Cerebellar nuclear complex (tissue), 1 donor: ENCODE results near the gene TBC1D22A.
"Not testable (repeated sequence)": the region's sequence is repeated elsewhere in the genome, so short reads cannot be mapped to it uniquely, and the experiment has no call there.

ENCODE experiments used
- DNase-seq, 2 experiments: peaks; one replicate each; lab custom pipeline; 2025; lab: John Stamatoyannopoulos, UW

TBC1D22A gene

GRCh38 chr22:46774253-46774979 lies 12.0 kb downstream of the TBC1D22A start:
- no peak for DNase-seq

- no peak for DNase-seq
Observed at GRCh38 chr22:46774980-46775849, 12.8 kb downstream of the TBC1D22A start.

GRCh38 chr22:46775850-46776826 lies 13.7 kb downstream of the TBC1D22A start:
- no peak for DNase-seq

- no peak for DNase-seq
Observed at GRCh38 chr22:46776876-46777608, 14.6 kb downstream of the TBC1D22A start.

DNA sequence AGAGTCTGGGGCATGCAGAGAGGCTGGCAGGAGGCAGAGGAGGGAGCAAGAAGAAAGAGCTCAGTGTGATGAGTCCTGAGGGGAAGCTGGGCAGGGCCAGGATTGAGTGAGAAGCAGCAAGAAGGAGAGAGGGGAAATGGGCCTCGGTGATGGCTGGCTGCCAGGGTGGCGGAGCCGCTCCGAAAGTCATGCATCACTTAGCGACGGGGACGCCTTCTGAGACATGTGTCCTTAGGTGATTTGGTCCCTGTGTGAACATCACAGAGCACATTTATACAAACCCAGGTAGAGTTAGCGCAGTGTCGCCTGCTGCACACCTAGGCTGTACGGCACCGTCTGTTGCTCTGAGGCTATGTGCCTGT lies 15.1 kb downstream of the TBC1D22A start:
- no peak for DNase-seq

GRCh38 chr22:46779023-46779422 lies 16.6 kb downstream of the TBC1D22A start:
- DNase-seq, result no peak

DNA sequence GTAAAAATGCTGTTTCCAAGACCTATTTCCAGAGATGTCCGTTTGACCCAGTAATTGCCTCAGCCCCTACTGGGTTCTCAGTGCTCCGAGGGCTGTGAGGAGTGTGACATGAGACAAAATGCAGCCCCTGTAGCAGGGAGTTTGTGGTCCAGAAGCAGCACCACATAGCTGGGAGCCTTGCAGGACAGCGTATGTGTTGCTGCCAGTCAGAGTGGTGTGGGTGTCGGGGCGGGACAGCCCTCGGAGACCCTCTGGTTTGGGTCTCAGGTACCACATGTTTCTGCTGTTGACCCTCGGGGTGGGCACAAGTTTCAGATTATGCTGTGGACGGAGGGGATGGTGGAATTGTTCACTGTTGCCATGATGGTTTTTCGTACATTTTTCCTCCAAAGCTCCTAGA lies 17.2 kb downstream of the TBC1D22A start:
- DNase-seq, result no peak

DNA sequence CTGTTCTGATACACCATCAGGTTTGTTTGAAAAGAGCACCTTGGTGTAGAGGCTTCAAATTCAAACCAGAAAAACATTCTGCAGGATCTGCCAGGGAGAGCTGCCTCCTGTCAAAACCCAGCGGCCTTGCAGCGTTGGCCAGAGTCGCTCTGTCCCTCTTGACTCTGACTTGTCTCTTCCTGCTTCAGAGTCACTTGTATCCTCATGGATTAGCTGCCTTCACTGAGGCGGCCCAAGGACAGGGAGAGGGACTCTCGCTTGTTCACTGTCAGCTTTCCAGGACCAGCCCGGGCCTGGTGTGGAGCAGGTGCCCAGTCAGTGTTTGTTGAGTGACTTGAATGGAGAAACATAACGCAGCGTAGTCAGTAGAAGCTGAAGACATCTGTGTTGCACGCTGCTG lies 18.0 kb downstream of the TBC1D22A start:
- DNase-seq, result no peak

GRCh38 chr22:46781291-46781690 lies 18.8 kb downstream of the TBC1D22A start:
- no peak for DNase-seq

DNA sequence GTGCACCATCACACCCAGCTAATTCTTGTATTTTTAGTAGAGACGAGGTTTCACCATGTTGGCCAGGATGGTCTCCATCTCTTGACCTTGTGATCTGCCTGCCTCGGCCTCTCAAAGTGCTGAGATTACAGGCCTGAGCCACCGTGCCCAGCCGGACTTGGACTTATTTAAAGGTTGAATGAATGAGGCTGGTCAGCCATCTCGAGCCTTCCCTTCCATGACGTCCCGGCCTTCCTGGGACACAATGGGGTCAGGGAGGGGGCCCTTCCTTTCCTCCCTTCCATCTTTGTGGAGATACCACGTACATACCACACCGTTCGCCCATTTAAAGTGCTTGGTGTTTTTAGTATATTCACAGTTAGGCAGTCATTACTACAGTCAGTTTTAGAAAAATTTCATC lies 19.8 kb downstream of the TBC1D22A start:
- not testable (repeated sequence) for DNase-seq

- no peak for DNase-seq
Observed at GRCh38 chr22:46783721-46784120, 21.3 kb downstream of the TBC1D22A start.

- no peak for DNase-seq
Observed at GRCh38 chr22:46788441-46789172, 26.2 kb downstream of the TBC1D22A start.

DNA sequence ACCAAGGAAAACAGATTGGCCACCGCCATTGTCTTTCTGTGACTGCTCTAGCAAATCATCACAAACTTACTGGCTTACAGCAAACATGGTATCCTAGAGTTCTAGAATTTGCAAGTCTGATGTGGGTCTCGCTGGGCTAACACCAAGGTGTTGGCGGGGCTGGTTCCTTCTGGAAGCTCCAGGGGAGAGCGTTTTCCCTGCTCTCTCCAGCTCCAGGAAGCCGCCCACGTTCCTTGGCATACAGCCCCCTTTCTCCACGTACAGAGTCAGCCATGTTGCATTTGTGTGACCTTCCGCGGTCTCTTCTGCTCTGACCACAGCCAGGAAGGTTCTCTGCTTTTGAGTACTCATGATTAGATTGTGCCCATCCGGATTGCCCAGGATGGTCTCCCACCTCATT lies 27.5 kb downstream of the TBC1D22A start:
- no peak for DNase-seq

- no peak for DNase-seq
Observed at GRCh38 chr22:46791201-46791731, 28.8 kb downstream of the TBC1D22A start.

GRCh38 chr22:46792061-46792796 lies 29.8 kb downstream of the TBC1D22A start:
- no peak for DNase-seq

DNA sequence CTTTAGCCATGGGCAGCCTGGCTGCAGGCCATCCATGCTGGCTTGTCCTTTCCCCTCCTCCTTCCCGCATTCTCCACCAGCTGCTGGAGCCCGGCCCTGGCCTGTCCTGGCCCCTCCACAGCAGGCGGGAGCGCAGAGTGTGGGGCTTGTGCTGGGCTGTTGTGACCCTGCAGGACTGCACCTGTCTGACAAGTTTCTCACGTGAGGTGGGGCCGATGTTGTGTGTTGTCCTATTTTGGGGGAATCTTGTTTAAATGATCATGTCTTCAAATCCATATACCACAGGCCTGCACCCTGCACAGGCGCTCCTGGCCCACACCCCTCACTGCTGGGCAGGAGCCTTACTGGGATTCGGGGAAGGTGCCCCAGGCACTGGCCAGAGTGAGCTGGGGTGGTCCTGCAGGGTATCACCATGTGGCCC lies 30.4 kb downstream of the TBC1D22A start:
- no peak for DNase-seq

DNA sequence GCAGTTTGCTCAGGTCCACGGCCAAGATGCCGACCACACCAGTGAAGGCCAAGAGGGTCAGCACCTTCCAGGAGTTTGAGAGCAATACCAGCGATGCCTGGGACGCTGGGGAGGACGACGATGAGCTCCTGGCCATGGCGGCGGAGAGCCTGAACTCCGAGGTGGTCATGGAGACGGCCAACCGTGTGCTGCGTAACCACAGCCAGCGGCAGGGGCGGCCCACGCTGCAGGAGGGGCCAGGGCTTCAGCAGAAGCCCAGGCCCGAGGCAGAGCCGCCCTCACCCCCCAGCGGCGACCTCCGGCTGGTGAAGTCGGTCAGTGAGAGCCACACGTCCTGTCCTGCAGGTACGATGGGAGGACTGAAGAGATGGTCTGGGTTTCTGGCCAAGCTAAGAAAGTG lies 31.0 kb downstream of the TBC1D22A start:
- no peak for DNase-seq

- DNase-seq, result no peak
Observed at GRCh38 chr22:46794067-46794466, 31.6 kb downstream of the TBC1D22A start.

GRCh38 chr22:46794491-46794890 lies 32.0 kb downstream of the TBC1D22A start:
- DNase-seq, result no peak

GRCh38 chr22:46795140-46795539 lies 32.7 kb downstream of the TBC1D22A start:
- no peak for DNase-seq
